Measurements from ENCODE around the gene CALML3. TPM values are rescaled to one million over a fixed set of nuclear protein-coding genes. Genes with fewer than 3 reads are reported as not detected.

The CALML3 gene
- total and polyA plus RNA-seq, 2 donors = 142 to 144 TPM

DNA sequence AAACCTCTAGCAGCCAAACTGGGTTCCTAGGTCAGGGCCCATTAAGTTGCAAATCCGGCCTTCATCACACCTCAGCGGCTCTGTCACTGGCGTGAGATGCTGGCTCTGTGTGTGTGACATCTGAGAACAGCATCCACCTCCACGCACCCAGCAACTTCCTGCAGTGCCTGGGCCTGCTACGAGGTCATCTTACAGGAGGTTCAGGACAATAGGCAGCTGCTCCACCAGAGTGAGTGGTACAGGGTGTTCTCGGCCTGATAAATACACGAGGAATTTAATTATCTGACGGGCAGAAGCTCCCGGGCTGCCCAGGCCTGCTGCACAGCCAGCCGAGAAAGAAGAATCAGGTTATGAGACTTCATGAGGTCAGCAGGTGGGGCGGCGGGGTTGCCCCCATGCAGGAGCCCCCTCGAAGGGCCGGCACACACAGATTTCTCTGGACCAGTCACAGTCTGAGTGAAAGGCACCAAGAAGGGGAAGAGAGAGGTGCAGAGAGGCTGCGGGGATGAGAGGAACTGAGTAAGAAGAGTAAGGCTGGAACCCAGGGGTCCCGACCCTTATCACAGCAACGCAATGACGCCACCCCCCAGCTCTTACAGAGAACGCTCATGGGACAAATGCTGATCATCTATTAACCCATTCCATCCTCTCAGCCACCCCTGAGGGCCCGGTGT lies 49.3 kb downstream of the CALML3 start:
- Histone ChIP-seq H3K27ac (ENCODE audit: low read depth in 1 of 2, low read length in 1 of 2) (no peak overlapping the region), H3K36me3 (ENCODE audit: control insufficient read depth in 2 of 2, insufficient read depth in 2 of 2, low read length in 1 of 2) (no peaks in the 10 kb centered on the region), H3K9me3 (ENCODE audit: control insufficient read depth in 2 of 2, insufficient read depth in 1 of 2, low read length in 1 of 2) (peaks cover 0 to 10% of the 10 kb centered on the region in 2 donors), H3K4me3 (ENCODE audit: low read length in 2 of 2) (no peak overlapping the region), H3K4me1 (ENCODE audit: control insufficient read depth in 2 of 2, insufficient read depth in 2 of 2, low read length in 2 of 2) (peaks cover 0 to 22% of the 10 kb centered on the region in 2 donors), H3K27me3 (ENCODE audit: control insufficient read depth in 2 of 2, insufficient read depth in 1 of 2, low read length in 1 of 2) (no peaks in the 10 kb centered on the region)
- WGBS = 94% methylated on average over 20 of the region's 20 CpGs
- no peak for DNase-seq (ENCODE audit: low read depth in 6 of 9, low spot score in 9 of 9)

DNA sequence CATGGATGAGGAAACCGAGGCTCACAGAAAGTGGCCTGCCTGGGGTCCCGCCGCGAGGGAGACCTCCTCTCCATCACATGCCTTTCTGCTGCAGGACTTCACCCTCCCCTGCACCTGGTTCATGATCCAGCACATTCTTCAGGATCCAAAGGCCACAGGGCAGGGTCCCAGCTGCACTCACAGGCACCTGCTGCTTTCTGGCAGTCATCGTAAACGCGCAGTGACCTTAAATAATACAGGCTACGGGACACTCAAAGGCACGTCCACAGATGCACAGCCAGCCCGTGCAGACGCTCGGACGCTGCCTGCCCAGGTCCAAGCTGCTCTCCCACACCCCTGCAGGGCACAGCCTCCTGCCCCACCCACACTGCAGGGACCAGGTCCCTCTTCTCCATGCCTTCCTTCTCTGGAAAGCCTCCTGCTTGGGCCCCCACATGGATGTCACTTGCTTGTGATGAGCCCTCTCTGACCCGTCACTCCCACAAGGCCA lies 49.9 kb downstream of the CALML3 start:
- Histone ChIP-seq H3K36me3 (ENCODE audit: control insufficient read depth in 2 of 2, insufficient read depth in 2 of 2, low read length in 1 of 2) (no peaks in the 10 kb centered on the region), H3K9me3 (ENCODE audit: control insufficient read depth in 2 of 2, insufficient read depth in 1 of 2, low read length in 1 of 2) (peaks cover 0 to 10% of the 10 kb centered on the region in 2 donors), H3K4me3 (ENCODE audit: low read length in 2 of 2) (no peak overlapping the region), H3K4me1 (ENCODE audit: control insufficient read depth in 2 of 2, insufficient read depth in 2 of 2, low read length in 2 of 2) (peaks cover 0 to 22% of the 10 kb centered on the region in 2 donors), H3K27ac (ENCODE audit: low read depth in 1 of 2, low read length in 1 of 2) (no peak overlapping the region), H3K27me3 (ENCODE audit: control insufficient read depth in 2 of 2, insufficient read depth in 1 of 2, low read length in 1 of 2) (no peaks in the 10 kb centered on the region)
- WGBS = 97% methylated on average over 14 of the region's 14 CpGs
- DNase-seq (ENCODE audit: low read depth in 6 of 9, low spot score in 9 of 9) = no peak

DNA sequence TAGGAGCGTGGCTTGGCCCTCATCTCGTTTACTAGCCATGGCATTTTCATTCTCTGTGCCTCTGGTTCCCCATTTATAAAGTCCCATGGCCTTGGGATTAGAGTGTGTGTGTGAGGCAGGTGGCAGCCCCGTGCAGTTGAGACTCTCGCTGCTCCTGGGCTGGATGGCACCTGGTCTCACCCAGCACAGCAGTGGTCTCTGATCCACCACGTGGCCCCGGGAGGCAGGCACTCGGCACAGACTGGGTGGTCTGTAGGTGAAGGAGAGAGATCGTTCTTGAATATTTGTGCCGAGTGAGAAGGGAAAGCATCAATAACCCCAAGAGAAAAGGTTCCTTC lies 50.4 kb downstream of the CALML3 start:
- Histone ChIP-seq H3K9me3 (ENCODE audit: control insufficient read depth in 2 of 2, insufficient read depth in 1 of 2, low read length in 1 of 2) (peaks cover 0 to 10% of the 10 kb centered on the region in 2 donors), H3K27me3 (ENCODE audit: control insufficient read depth in 2 of 2, insufficient read depth in 1 of 2, low read length in 1 of 2) (no peaks in the 10 kb centered on the region), H3K36me3 (ENCODE audit: control insufficient read depth in 2 of 2, insufficient read depth in 2 of 2, low read length in 1 of 2) (no peaks in the 10 kb centered on the region), H3K4me3 (ENCODE audit: low read length in 2 of 2) (no peak overlapping the region), H3K4me1 (ENCODE audit: control insufficient read depth in 2 of 2, insufficient read depth in 2 of 2, low read length in 2 of 2) (peaks cover 0 to 22% of the 10 kb centered on the region in 2 donors), H3K27ac (ENCODE audit: low read depth in 1 of 2, low read length in 1 of 2) (no peak overlapping the region)
- WGBS = 76% methylated on average over 9 of the region's 9 CpGs
- DNase-seq (ENCODE audit: low read depth in 6 of 9, low spot score in 9 of 9) = no peak

DNA sequence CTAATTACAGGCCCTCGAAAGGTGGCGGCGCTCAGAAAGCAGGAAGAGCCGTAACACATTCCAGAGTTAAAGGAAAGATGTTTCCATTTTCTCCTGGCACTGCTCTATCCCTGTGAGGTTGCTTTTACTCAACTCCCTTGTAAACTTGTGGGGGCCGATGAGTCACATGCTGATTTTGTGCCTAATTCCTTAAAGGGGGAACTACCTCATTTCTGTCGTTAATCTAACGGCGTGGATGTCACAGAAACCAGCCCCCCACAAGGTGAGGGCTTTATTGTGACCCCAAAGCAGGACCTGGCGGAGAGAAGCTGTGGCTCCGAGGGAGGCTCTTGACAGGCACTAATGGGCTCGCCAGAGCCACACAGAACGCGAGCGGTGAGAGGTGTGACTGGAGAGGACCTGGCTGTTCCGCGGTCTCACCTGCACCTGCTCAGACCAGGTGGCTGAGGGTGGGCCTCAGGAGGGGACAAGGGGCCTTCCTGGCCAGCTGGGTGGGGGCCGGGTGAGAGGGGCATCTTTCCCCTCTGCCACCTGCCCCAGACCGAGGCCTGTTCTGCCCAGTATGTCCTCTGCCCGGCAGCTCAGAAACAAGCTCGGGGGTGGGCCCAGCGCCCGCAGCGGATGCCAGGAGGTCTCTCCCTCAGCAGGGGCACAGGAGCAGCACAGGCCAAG lies 50.9 kb downstream of the CALML3 start:
- peak overlapping the region in 1 of 2 donors; percentile 28 for H3K27ac ChIP-seq (ENCODE audit: low read depth in 1 of 2, low read length in 1 of 2)
- H3K27me3 ChIP-seq (ENCODE audit: control insufficient read depth in 2 of 2, insufficient read depth in 1 of 2, low read length in 1 of 2) = no peaks in the 10 kb centered on the region
- no peak overlapping the region for H3K4me3 ChIP-seq (ENCODE audit: low read length in 2 of 2)

DNA sequence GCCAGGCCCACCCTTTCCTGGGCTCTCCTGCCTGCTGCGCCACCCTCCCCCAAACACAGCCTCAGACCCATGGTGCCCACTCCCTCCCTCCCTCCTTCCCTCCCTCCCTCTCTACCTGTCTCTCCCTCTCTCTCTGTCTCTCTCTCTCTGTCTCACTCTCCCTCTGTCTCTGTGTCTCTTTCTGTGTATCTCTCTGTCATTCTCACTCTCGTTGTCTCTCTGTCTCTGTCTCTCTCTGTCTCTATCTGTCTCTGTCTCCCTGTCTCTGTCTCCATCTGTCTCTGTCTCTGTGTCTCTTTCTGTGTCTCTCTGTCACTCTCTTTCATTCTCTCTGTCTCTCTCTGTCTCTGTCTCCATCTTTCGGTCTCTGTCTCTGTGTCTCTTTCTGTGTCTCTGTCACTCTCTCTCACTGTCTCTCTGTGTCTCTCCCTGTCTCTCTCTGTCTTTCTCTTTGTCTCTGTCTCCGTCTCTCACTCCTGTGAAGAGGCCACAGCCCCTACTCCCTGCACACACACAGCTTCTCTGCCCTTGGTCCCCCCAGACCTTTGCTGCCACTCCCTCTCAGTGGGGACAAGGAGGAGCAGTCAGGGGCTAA lies 51.5 kb downstream of the CALML3 start:
- Histone ChIP-seq H3K4me3 (ENCODE audit: low read length in 2 of 2) (no peak overlapping the region), H3K27ac (ENCODE audit: low read depth in 1 of 2, low read length in 1 of 2) (peak overlapping the region; percentile 46 to 48), H3K9me3 (ENCODE audit: control insufficient read depth in 2 of 2, insufficient read depth in 1 of 2, low read length in 1 of 2) (peaks cover 0 to 10% of the 10 kb centered on the region in 2 donors), H3K27me3 (ENCODE audit: control insufficient read depth in 2 of 2, insufficient read depth in 1 of 2, low read length in 1 of 2) (no peaks in the 10 kb centered on the region), H3K36me3 (ENCODE audit: control insufficient read depth in 2 of 2, insufficient read depth in 2 of 2, low read length in 1 of 2) (no peaks in the 10 kb centered on the region), H3K4me1 (ENCODE audit: control insufficient read depth in 2 of 2, insufficient read depth in 2 of 2, low read length in 2 of 2) (peaks cover 0 to 22% of the 10 kb centered on the region in 2 donors)
- WGBS = 98% methylated on average over 4 of the region's 4 CpGs
- no peak for DNase-seq (ENCODE audit: low read depth in 6 of 9, low spot score in 9 of 9)

More for the DNA sequence above, 50.9 kb downstream of the CALML3 start:
- WGBS = 90% methylated on average over 23 of the region's 23 CpGs
- peaks cover 0 to 10% of the 10 kb centered on the region in 2 donors for H3K9me3 ChIP-seq (ENCODE audit: control insufficient read depth in 2 of 2, insufficient read depth in 1 of 2, low read length in 1 of 2)
- H3K4me1 ChIP-seq (ENCODE audit: control insufficient read depth in 2 of 2, insufficient read depth in 2 of 2, low read length in 2 of 2) = peaks cover 0 to 22% of the 10 kb centered on the region in 2 donors
- no peak for DNase-seq (ENCODE audit: low read depth in 6 of 9, low spot score in 9 of 9)
- H3K36me3 ChIP-seq (ENCODE audit: control insufficient read depth in 2 of 2, insufficient read depth in 2 of 2, low read length in 1 of 2) = no peaks in the 10 kb centered on the region

Other genes starting within 250 kb of the CALML3 start
- gene UCN3, start 160.0 kb upstream of the CALML3 start, total RNA-seq = 0.19 TPM
- 0.30 TPM for gene UCN3, start 160.0 kb upstream of the CALML3 start, polyA plus RNA-seq
- gene TUBAL3, start 120.1 kb upstream of the CALML3 start, total RNA-seq = 1.3 TPM
- gene TUBAL3, start 120.1 kb upstream of the CALML3 start, polyA plus RNA-seq = 0.46 TPM
- 58.2 TPM for gene NET1, start 112.4 kb upstream of the CALML3 start, total RNA-seq
- 63.6 TPM for gene NET1, start 112.4 kb upstream of the CALML3 start, polyA plus RNA-seq
- 32.6 TPM for gene CALML5, start 25.4 kb upstream of the CALML3 start, total RNA-seq
- gene CALML5, start 25.4 kb upstream of the CALML3 start, polyA plus RNA-seq = 368 TPM
- 3.3 TPM for gene ASB13, start 141.6 kb downstream of the CALML3 start, total RNA-seq
- gene ASB13, start 141.6 kb downstream of the CALML3 start, polyA plus RNA-seq = 13.7 TPM
- 41.6 TPM for gene TASOR2, start 159.9 kb downstream of the CALML3 start, total RNA-seq
- gene TASOR2, start 159.9 kb downstream of the CALML3 start, polyA plus RNA-seq = 19.2 TPM

All from thymus (tissue), 11 donors.